Endothelial cell of umbilical vein (primary cell): Measurements from ENCODE around the gene BORCS5. TPM values are rescaled to one million over a fixed set of nuclear protein-coding genes. Genes with fewer than 3 reads are reported as not detected.

Experiments used
- BruUV-seq: library from RNA; stranded (reverse); fragments of 400-500 nt; replicated peaks from 2 replicates; lab custom pipeline; 2021; lab: Mats Ljungman, UMichigan
- CTCF ChIA-PET: fragments of 300-600, 350-600 bp; sonication (Branson Sonifier 250); formaldehyde crosslinking; loops from one replicate; lab custom pipeline; 2021; ENCODE audit warnings: antibody characterized with exemption, inconsistent platforms; lab: Charles Lee
- POLR2A ChIA-PET: fragments of 300-600, 350-600 bp; sonication (Branson Sonifier 250); formaldehyde crosslinking; loops from one replicate; lab custom pipeline; 2021; ENCODE audit warnings: antibody characterized with exemption, inconsistent platforms; lab: Charles Lee
- DNase-seq: peaks from one replicate; pipeline ENCODE4 v3.0.0-alpha.2; 2011; ENCODE audit warnings: low read depth, low spot score
- FAIRE-seq: peaks from 2 replicates; lab custom pipeline; 2011; peaks lifted over from hg19 to GRCh38; lab: Jason Lieb, UNC
- H2AFZ ChIP-seq: 2 replicates; pipeline ENCODE4 v1.6.0; 2012; ENCODE audit warnings: low read depth, low read length, control low read depth, inconsistent platforms
- H3K27ac ChIP-seq: 2 replicates; pipeline ENCODE4 v1.5.1; 2011; ENCODE audit warnings: low read depth, mild to moderate bottlenecking, control low read depth, low read length, moderate library complexity; ENCODE audit not compliant: insufficient read depth
- H3K27me3 ChIP-seq, 2 experiments: 2 replicates each; pipeline versions ENCODE4 v1.6.0 to v1.6.1; 2011; ENCODE audit warnings: low read length in 2 of 2, mixed read lengths in 1 of 2; ENCODE audit not compliant: control insufficient read depth in 2 of 2, insufficient read depth in 2 of 2
- H3K36me3 ChIP-seq, 2 experiments: 2 replicates in 1 of 2; 3 replicates in 1 of 2; pipeline ENCODE4 v1.5.1; 2011; ENCODE audit warnings: low read length in 2 of 2, mild to moderate bottlenecking in 1 of 2, moderate library complexity in 1 of 2; ENCODE audit not compliant: control insufficient read depth in 2 of 2, insufficient read depth in 2 of 2; ENCODE audit errors: extremely low read depth in 1 of 2
- H3K4me1 ChIP-seq: 3 replicates; pipeline ENCODE4 v1.5.1; 2011; ENCODE audit warnings: mild to moderate bottlenecking, low read length; ENCODE audit not compliant: control insufficient read depth, insufficient read depth; ENCODE audit errors: extremely low read depth
- H3K4me2 ChIP-seq: 2 replicates; pipeline ENCODE4 v1.6.1; 2011; ENCODE audit warnings: low read length, control low read depth, mixed read lengths; ENCODE audit not compliant: insufficient read depth
- H3K4me3 ChIP-seq, 3 experiments: fragments of 200-600 bp in 1 of 3; sonication (generic), shearing (Covaris generic) in 1 of 3; replicated peaks in 1 of 3; 2 replicates each; pipeline ENCODE4 v1.5.1; 2011 to 2016; ENCODE audit warnings: control low read depth in 3 of 3, low read length in 3 of 3, mild to moderate bottlenecking in 2 of 3, inconsistent platforms in 1 of 3, low read depth in 1 of 3, moderate library complexity in 1 of 3; ENCODE audit not compliant: insufficient read depth in 1 of 3
- H3K79me2 ChIP-seq: 2 replicates; pipeline ENCODE4 v1.6.0; 2012; ENCODE audit warnings: low read length, inconsistent platforms; ENCODE audit not compliant: control insufficient read depth, insufficient read depth
- H3K9ac ChIP-seq: replicated peaks from 2 replicates; pipeline ENCODE3; 2011; ENCODE audit warnings: low read length, control low read depth; ENCODE audit not compliant: insufficient read depth; ENCODE audit errors: extremely low read depth
- H3K9me1 ChIP-seq: replicated peaks from 3 replicates; pipeline ENCODE4 v1.6.0; 2011; ENCODE audit warnings: mild to moderate bottlenecking, low read length; ENCODE audit not compliant: control insufficient read depth, insufficient read depth; ENCODE audit errors: extremely low read depth
- H3K9me3 ChIP-seq: replicated peaks from 2 replicates; pipeline ENCODE4 v1.5.1; 2012; ENCODE audit warnings: low read length, inconsistent platforms; ENCODE audit not compliant: control insufficient read depth, insufficient read depth
- H4K20me1 ChIP-seq: replicated peaks from 2 replicates; pipeline ENCODE3; 2011; ENCODE audit warnings: mild to moderate bottlenecking, low read length; ENCODE audit not compliant: control insufficient read depth, insufficient read depth; ENCODE audit errors: extremely low read depth
- EZH2 ChIP-seq: IDR thresholded peaks from 2 replicates; pipeline ENCODE4 v1.6.1; 2012; ENCODE audit warnings: borderline replicate concordance, low read depth, mild to moderate bottlenecking, moderate library complexity, low read length, inconsistent platforms; ENCODE audit not compliant: severe bottlenecking
- FOS ChIP-seq: IDR thresholded peaks from 2 replicates; pipeline ENCODE4 v1.6.1; 2011; ENCODE audit warnings: mild to moderate bottlenecking, low read length, moderate library complexity, borderline replicate concordance; ENCODE audit not compliant: insufficient read depth
- GATA2 ChIP-seq: IDR thresholded peaks from 2 replicates; pipeline ENCODE4 v1.7.0; 2011; ENCODE audit warnings: low read depth, mild to moderate bottlenecking, moderate library complexity, mixed read lengths, low read length; ENCODE audit not compliant: insufficient read length, insufficient read depth
- JUN ChIP-seq: IDR thresholded peaks from 2 replicates; pipeline ENCODE4 v1.6.1; 2011; ENCODE audit warnings: borderline replicate concordance, low read depth; ENCODE audit not compliant: insufficient read length, insufficient read depth
- MYC ChIP-seq: IDR thresholded peaks from one replicate; pipeline ENCODE4 v1.6.1; 2011; ENCODE audit warnings: mild to moderate bottlenecking, low read depth, low read length
- POLR2A ChIP-seq: IDR thresholded peaks from 2 replicates; pipeline ENCODE4 v1.6.1; 2012; ENCODE audit warnings: low read depth, mild to moderate bottlenecking, control low read depth, low read length
- POLR2AphosphoS5 ChIP-seq: IDR thresholded peaks from 2 replicates; pipeline ENCODE4 v1.6.1; 2012; ENCODE audit warnings: low read depth, mild to moderate bottlenecking, control low read depth, low read length, moderate library complexity; ENCODE audit not compliant: insufficient read depth
- dilution Hi-C: fragments of 300-500 bp; cut with MboI; formaldehyde crosslinking; loops from one replicate; pipeline ENCODE4 v1.15.0; 2019; ENCODE audit warnings: low sequenced_read_pairs; ENCODE audit not compliant: extremely low pct_ligation_motif_present
- intact Hi-C: fragments of 100-400 bp; cut with micrococcal nuclease; formaldehyde crosslinking; loops from one replicate; pipeline ENCODE4 v1.10.0; 2022
- polyA plus RNA-seq, 4 experiments: library from polyadenylated mRNA; depleted of rRNA in 3 of 4; stranded (reverse) in 3 of 4; unstranded in 1 of 4; fragments of >200 nt; gene quantifications; 2 replicates each; pipeline versions ENCODE4 v1.2.1 to v1.2.3, GENCODE V29; 2011 to 2012; ENCODE audit warnings: missing spikeins in 1 of 4
- total RNA-seq: library from RNA; stranded (reverse); gene quantifications from 2 replicates; pipeline ENCODE4 v1.2.3, GENCODE V29; 2021
- TF ChIP-seq, protein P1 (sequence below), 2 donors: IDR thresholded peaks; 1 replicate in 1 of 2; 2 replicates in 1 of 2; pipeline ENCODE4 v1.5.1; 2011; ENCODE audit warnings: low read length in 2 of 2, mild to moderate bottlenecking in 2 of 2, moderate library complexity in 2 of 2, control low read depth in 1 of 2, inconsistent platforms in 1 of 2, low read depth in 1 of 2; ENCODE audit not compliant: insufficient read depth in 1 of 2; ENCODE audit errors: extremely low read depth in 1 of 2
- TF ChIP-seq, protein P2 (sequence below): IDR thresholded peaks from 2 replicates; pipeline ENCODE4 v1.6.1; 2011; ENCODE audit not compliant: insufficient read depth, insufficient read length

BORCS5 gene
- total and polyA plus RNA-seq, 2 donors (not counting 3 experiments of a cell fraction or from before 2014, with no cell fraction given) = 8.3 to 10.5 TPM

DNA sequence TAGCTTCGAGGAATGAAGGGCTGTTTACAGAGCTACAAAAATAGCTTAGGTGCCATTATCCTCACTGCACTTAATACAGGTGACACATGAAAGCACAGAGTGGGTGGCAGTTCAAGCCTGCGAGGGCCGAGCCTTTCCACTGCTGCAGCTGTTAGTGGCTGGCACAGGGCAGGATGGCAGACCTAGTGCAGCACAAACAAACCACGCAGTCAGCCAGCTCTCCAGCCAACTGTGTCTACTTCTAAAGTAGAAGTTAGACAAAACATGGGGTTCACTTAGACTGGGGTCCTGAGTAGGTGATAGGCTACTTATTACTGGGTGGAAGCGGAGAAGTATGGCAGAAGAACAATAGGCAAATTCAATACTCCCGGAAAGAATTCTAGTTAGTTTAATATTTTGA is 110.4 kb downstream of the BORCS5 start:
- intact Hi-C loops (no loop called here), dilution Hi-C loops (no loop called here)
- DNase-seq = no peak
- Histone ChIP-seq H3K4me2 (no peak overlapping the region), H3K27ac (no peak overlapping the region), H3K9me3 (no peaks in the 10 kb centered on the region), H2AFZ (no peak overlapping the region), H3K79me2 (no peaks in the 10 kb centered on the region), H3K27me3 (no peaks in the 10 kb centered on the region), H4K20me1 (no peaks in the 10 kb centered on the region), H3K9me1 (no peaks in the 10 kb centered on the region), H3K4me3 (no peak overlapping the region), H3K36me3 (no peaks in the 10 kb centered on the region), H3K4me1 (no peaks in the 10 kb centered on the region), H3K9ac (no peak overlapping the region)
- TF ChIP-seq MYC (no peak), FOS (no peak), GATA2 (no peak), JUN (no peak), POLR2AphosphoS5 (no peak), EZH2 (no peak), POLR2A (no peak)
- TF ChIP-seq, protein P1, sequence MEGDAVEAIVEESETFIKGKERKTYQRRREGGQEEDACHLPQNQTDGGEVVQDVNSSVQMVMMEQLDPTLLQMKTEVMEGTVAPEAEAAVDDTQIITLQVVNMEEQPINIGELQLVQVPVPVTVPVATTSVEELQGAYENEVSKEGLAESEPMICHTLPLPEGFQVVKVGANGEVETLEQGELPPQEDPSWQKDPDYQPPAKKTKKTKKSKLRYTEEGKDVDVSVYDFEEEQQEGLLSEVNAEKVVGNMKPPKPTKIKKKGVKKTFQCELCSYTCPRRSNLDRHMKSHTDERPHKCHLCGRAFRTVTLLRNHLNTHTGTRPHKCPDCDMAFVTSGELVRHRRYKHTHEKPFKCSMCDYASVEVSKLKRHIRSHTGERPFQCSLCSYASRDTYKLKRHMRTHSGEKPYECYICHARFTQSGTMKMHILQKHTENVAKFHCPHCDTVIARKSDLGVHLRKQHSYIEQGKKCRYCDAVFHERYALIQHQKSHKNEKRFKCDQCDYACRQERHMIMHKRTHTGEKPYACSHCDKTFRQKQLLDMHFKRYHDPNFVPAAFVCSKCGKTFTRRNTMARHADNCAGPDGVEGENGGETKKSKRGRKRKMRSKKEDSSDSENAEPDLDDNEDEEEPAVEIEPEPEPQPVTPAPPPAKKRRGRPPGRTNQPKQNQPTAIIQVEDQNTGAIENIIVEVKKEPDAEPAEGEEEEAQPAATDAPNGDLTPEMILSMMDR (IDR thresholded peaks at IDR 0.05; ENCODE audit: extremely low read depth in 1 of 2, insufficient read depth in 1 of 2, low read depth in 1 of 2, low read length in 2 of 2) = no peak
- TF ChIP-seq, protein P2, sequence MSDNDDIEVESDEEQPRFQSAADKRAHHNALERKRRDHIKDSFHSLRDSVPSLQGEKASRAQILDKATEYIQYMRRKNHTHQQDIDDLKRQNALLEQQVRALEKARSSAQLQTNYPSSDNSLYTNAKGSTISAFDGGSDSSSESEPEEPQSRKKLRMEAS = no peak
- no TSS peak for BruUV-seq
- ChIA-PET POLR2A (no interaction called here), CTCF (interaction anchor here (1.0 to 1.2 kb wide), 2 partner anchors 10 to 69 kb away, joined by 3 to 4 read pairs; no protein-coding TSS in a partner anchor)
- FAIRE-seq = no peak
